Ascending aorta (tissue), 2 donors: ENCODE results near the gene TRIM63. TPM values are rescaled to one million over a fixed set of nuclear protein-coding genes. Genes with fewer than 3 reads are reported as not detected.
"Not testable (repeated sequence)": the region's sequence is repeated elsewhere in the genome, so short reads cannot be mapped to it uniquely, and the experiment has no call there.

Source experiments
- DNase-seq, 2 donors: peaks; one replicate each; pipeline ENCODE4 v3.0.0-alpha.2; 2019; ENCODE audit warnings: low spot score in 2 of 2
- H3K27ac ChIP-seq, 2 donors: fragments of 200-600 bp; sonication (generic); one replicate each; pipeline ENCODE4 v1.5.1; 2016 to 2017; ENCODE audit warnings: mild to moderate bottlenecking in 1 of 2
- H3K27me3 ChIP-seq: fragments of 200-600 bp; sonication (generic); one replicate; pipeline ENCODE4 v1.5.1; 2017
- H3K36me3 ChIP-seq, 2 donors: fragments of 200-600 bp; sonication (generic); one replicate each; pipeline ENCODE4 v1.5.1; 2016
- H3K4me1 ChIP-seq, 2 donors: fragments of 200-600 bp; sonication (generic); one replicate each; pipeline ENCODE4 v1.5.1; 2016 to 2017; ENCODE audit warnings: mild to moderate bottlenecking in 1 of 2
- H3K4me3 ChIP-seq, 2 donors: fragments of 200-600 bp; sonication (generic); one replicate each; pipeline ENCODE4 v1.5.1; 2016 to 2017; ENCODE audit warnings: mild to moderate bottlenecking in 1 of 2
- H3K9me3 ChIP-seq, 2 donors: fragments of 200-600 bp; sonication (generic); one replicate each; pipeline ENCODE4 v1.5.1; 2016
- CTCF ChIP-seq, 3 experiments: fragments of 200-600 bp in 2 of 3; fragments of 450-650 bp in 1 of 3; sonication (generic) in 2 of 3; IDR thresholded peaks; one replicate each; pipeline ENCODE4 v1.5.1; 2016 to 2019; ENCODE audit warnings: antibody characterized with exemption in 3 of 3, mild to moderate bottlenecking in 1 of 3, moderate library complexity in 1 of 3
- intact Hi-C: fragments of 100-400 bp; cut with DNase I; formaldehyde crosslinking; loops from one replicate; pipeline ENCODE4 v1.15.1; 2023
- total RNA-seq: library from RNA; depleted of rRNA; stranded (reverse); fragments of >200 nt; gene quantifications from one replicate; pipeline ENCODE4 v1.1.0, GENCODE V29; 2016

Gene TRIM63
- total RNA-seq, 1 donor from 2014 or later, result not detected

- Histone ChIP-seq H3K4me3 (no peak overlapping the region), H3K27ac (no peak overlapping the region), H3K36me3 (no peaks in the 10 kb centered on the region), H3K4me1 (no peaks in the 10 kb centered on the region), H3K9me3 (no peaks in the 10 kb centered on the region), H3K27me3 (no peaks in the 10 kb centered on the region)
- no peak for TF ChIP-seq CTCF (IDR thresholded peaks at IDR 0.05)
- intact Hi-C loops, result no loop called here
- no peak for DNase-seq
These were observed 31.2 kb upstream of the TRIM63 start for GRCh38 chr1:26098602-26099001.

GRCh38 chr1:26097696-26098095 is 30.3 kb upstream of the TRIM63 start:
- Histone ChIP-seq H3K27me3 (no peaks in the 10 kb centered on the region), H3K27ac (no peak overlapping the region), H3K36me3 (no peaks in the 10 kb centered on the region), H3K9me3 (no peaks in the 10 kb centered on the region), H3K4me3 (no peak overlapping the region), H3K4me1 (no peaks in the 10 kb centered on the region)
- TF ChIP-seq CTCF (IDR thresholded peaks at IDR 0.05), result no peak
- intact Hi-C loops, result no loop called here
- no peak for DNase-seq

- Histone ChIP-seq H3K4me3 (no peak overlapping the region), H3K9me3 (no peaks in the 10 kb centered on the region), H3K36me3 (no peaks in the 10 kb centered on the region), H3K4me1 (no peaks in the 10 kb centered on the region), H3K27me3 (no peaks in the 10 kb centered on the region), H3K27ac (no peak overlapping the region)
- DNase-seq, result no peak
- intact Hi-C loops, result no loop called here
- no peak for TF ChIP-seq CTCF (IDR thresholded peaks at IDR 0.05)
These were observed 29.0 kb upstream of the TRIM63 start for GRCh38 chr1:26096471-26096870.

- Histone ChIP-seq H3K27ac (no peak overlapping the region), H3K27me3 (no peaks in the 10 kb centered on the region), H3K36me3 (no peaks in the 10 kb centered on the region), H3K9me3 (no peaks in the 10 kb centered on the region), H3K4me1 (no peaks in the 10 kb centered on the region), H3K4me3 (no peak overlapping the region)
- no peak for DNase-seq
- intact Hi-C loops, result no loop called here
- TF ChIP-seq CTCF (IDR thresholded peaks at IDR 0.05), result no peak
These were observed 27.4 kb upstream of the TRIM63 start for GRCh38 chr1:26094677-26095383.

- H3K36me3 ChIP-seq, result no peaks in the 10 kb centered on the region
- no peak for TF ChIP-seq CTCF (IDR thresholded peaks at IDR 0.05)
- H3K27me3 ChIP-seq, result no peaks in the 10 kb centered on the region
- H3K4me1 ChIP-seq, result no peaks in the 10 kb centered on the region
- intact Hi-C loops, result no loop called here
- H3K9me3 ChIP-seq, result no peaks in the 10 kb centered on the region
- H3K27ac ChIP-seq, result no peak overlapping the region
- H3K4me3 ChIP-seq, result no peak overlapping the region
- DNase-seq, result no peak
These were observed 26.7 kb upstream of the TRIM63 start for GRCh38 chr1:26094076-26094669.

- intact Hi-C loops, H3K27ac ChIP-seq, H3K36me3 ChIP-seq, H3K4me1 ChIP-seq, H3K4me3 ChIP-seq, DNase-seq, H3K9me3 ChIP-seq, H3K27me3 ChIP-seq: not testable (repeated sequence)
These were observed 26.1 kb upstream of the TRIM63 start for GRCh38 chr1:26093569-26093968.
